Ovary (tissue), 3 donors: ENCODE results near the gene ARL17B.
"Not testable (repeated sequence)": the region's sequence is repeated elsewhere in the genome, so short reads cannot be mapped to it uniquely, and the experiment has no call there.

Experiments
- CTCF ChIP-seq, 3 donors: fragments of 450-650 bp in 2 of 3; fragments of 200-600 bp in 1 of 3; IDR thresholded peaks; one replicate each; pipeline versions ENCODE4 v1.5.1 to v1.8.0; 2016 to 2022; ENCODE audit warnings: antibody characterized with exemption in 3 of 3, mild to moderate bottlenecking in 1 of 3
- EP300 ChIP-seq: sonication (generic); formaldehyde crosslinking; IDR thresholded peaks from one replicate; pipeline ENCODE4 v1.6.1; 2017; ENCODE audit warnings: antibody characterized with exemption
- POLR2A ChIP-seq: fragments of 450-650 bp; IDR thresholded peaks from one replicate; pipeline ENCODE4 v1.6.1; 2017; ENCODE audit warnings: antibody characterized with exemption, mild to moderate bottlenecking, moderate library complexity
- donor health status: DM: no; HTN: no; CAD: no.

DNA sequence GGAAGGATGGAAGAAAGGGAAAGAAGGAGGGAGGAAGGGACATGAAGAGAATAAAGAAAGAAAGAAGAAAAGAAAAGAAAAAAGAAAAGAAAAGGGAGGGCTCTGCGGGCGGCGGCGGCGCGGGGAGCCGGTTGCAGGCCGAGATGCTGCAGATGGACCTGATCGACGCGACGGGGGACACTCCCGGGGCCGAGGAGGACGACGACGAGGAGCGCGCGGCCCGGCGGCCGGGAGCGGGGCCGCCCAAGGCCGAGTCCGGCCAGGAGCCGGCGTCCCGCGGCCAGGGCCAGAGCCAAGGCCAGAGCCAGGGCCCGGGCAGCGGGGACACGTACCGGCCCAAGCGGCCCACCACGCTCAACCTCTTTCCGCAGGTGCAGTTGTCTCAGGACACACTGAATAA is 118.1 kb downstream of the ARL17B start:
- TF ChIP-seq POLR2A; CTCF (IDR thresholded peaks at IDR 0.05); EP300: not testable (repeated sequence)
